K562 (cell line): Measurements from ENCODE around the gene PPIL6. TPM values are rescaled to one million over a fixed set of nuclear protein-coding genes. Genes with fewer than 3 reads are reported as not detected.
A peak's percentile ranks its signal among the peaks of the same experiment; 100 is the strongest.

Experiments
- ATAC-seq: fragments of 200-7000 bp; cut with Tn5 transposase; 3 replicates; pipeline ENCODE4 v1.9.1; 2020; ENCODE audit warnings: moderate library complexity
- BruUV-seq: library from RNA; stranded (reverse); fragments of 400-500 nt; replicated peaks from 2 replicates; lab custom pipeline; 2021; lab: Mats Ljungman, UMichigan
- CTCF ChIA-PET: fragments of 300-600 bp; formaldehyde crosslinking; extraction: SDS; loops from one replicate; lab custom pipeline; 2021; ENCODE audit warnings: low intra/inter-chr PET ratio; lab: Yijun Ruan, JAX
- POLR2A ChIA-PET: fragments of 300-600, 350-650 bp; sonication (Branson Sonifier 250); formaldehyde crosslinking; extraction: SDS; loops from one replicate; lab custom pipeline; 2021; ENCODE audit warnings: antibody characterized with exemption, inconsistent platforms; lab: Yijun Ruan, JAX
- DNase-seq, 4 experiments: peaks; one replicate each; pipeline versions ENCODE4 v3.0.0 to v3.0.0-alpha.2; 2011 to 2018; ENCODE audit warnings: low spot score in 3 of 4, mixed read lengths in 3 of 4; ENCODE audit errors: extremely low read depth in 1 of 4
- FAIRE-seq: peaks from 2 replicates; lab custom pipeline; 2011; peaks lifted over from hg19 to GRCh38; lab: Jason Lieb, UNC
- H2AFZ ChIP-seq: 2 replicates; pipeline ENCODE4 v1.6.0; 2011; ENCODE audit warnings: low read depth, low read length, control low read depth, inconsistent platforms
- H3K27ac ChIP-seq: fragments of 200-600 bp; 3 replicates; pipeline ENCODE4 v1.8.0; 2011; ENCODE audit warnings: low read depth, mild to moderate bottlenecking, control low read depth, inconsistent platforms, low read length, moderate library complexity, mixed read lengths; ENCODE audit errors: extremely low read depth
- H3K27me3 ChIP-seq, 2 experiments: fragments of 300-600 bp in 1 of 2; 2 replicates in 1 of 2; 3 replicates in 1 of 2; pipeline versions ENCODE4 v1.6.0 to v1.8.0; 2011; ENCODE audit warnings: inconsistent platforms in 2 of 2, low read length in 2 of 2, mild to moderate bottlenecking in 1 of 2, mixed read lengths in 1 of 2, moderate library complexity in 1 of 2; ENCODE audit not compliant: control insufficient read depth in 2 of 2, insufficient read depth in 2 of 2
- H3K36me3 ChIP-seq: fragments of 300-600 bp; 3 replicates; pipeline ENCODE4 v1.8.0; 2011; ENCODE audit warnings: mild to moderate bottlenecking, low read length, inconsistent platforms; ENCODE audit not compliant: control insufficient read depth, insufficient read depth
- H3K4me1 ChIP-seq, 2 experiments: fragments of 200-600 bp in 1 of 2; replicated peaks in 1 of 2; 2 replicates in 1 of 2; 3 replicates in 1 of 2; pipeline versions ENCODE4 v1.5.1 to v1.8.0; 2011; ENCODE audit warnings: inconsistent platforms in 2 of 2, low read length in 2 of 2, mild to moderate bottlenecking in 1 of 2, mixed read lengths in 1 of 2, moderate library complexity in 1 of 2; ENCODE audit not compliant: control insufficient read depth in 2 of 2, insufficient read depth in 2 of 2
- H3K4me2 ChIP-seq: 2 replicates; pipeline ENCODE4 v1.6.1; 2011; ENCODE audit warnings: low read length, control low read depth, inconsistent platforms, mixed read lengths; ENCODE audit not compliant: insufficient read depth
- H3K4me3 ChIP-seq: fragments of 200-600 bp; sonication (generic), shearing (Covaris generic); 2 replicates; pipeline ENCODE4 v1.5.1; 2016; ENCODE audit warnings: control low read depth, inconsistent platforms
- H3K79me2 ChIP-seq: fragments of 200-600 bp; 3 replicates; pipeline ENCODE4 v1.8.0; 2011; ENCODE audit warnings: low read length, inconsistent platforms; ENCODE audit not compliant: control insufficient read depth, insufficient read depth
- H3K9ac ChIP-seq, 2 experiments: 2 replicates each; pipeline versions ENCODE4 v1.6.0 to v1.6.1; 2011; ENCODE audit warnings: low read depth in 2 of 2, low read length in 2 of 2, control low read depth in 1 of 2, inconsistent platforms in 1 of 2, mild to moderate bottlenecking in 1 of 2, mixed read lengths in 1 of 2; ENCODE audit not compliant: insufficient read depth in 1 of 2
- H3K9me1 ChIP-seq: one replicate; pipeline ENCODE4 v1.6.0; 2011; ENCODE audit warnings: inconsistent platforms, mild to moderate bottlenecking, low read length, moderate library complexity; ENCODE audit not compliant: control insufficient read depth, insufficient read depth
- H3K9me3 ChIP-seq: replicated peaks from 2 replicates; pipeline ENCODE4 v1.5.1; 2011; ENCODE audit warnings: low read depth, low read length, inconsistent platforms; ENCODE audit not compliant: control insufficient read depth, insufficient read depth
- H4K20me1 ChIP-seq: replicated peaks from 2 replicates; pipeline ENCODE4 v1.6.1; 2011; ENCODE audit warnings: low read length, inconsistent platforms, mixed read lengths; ENCODE audit not compliant: control insufficient read depth, insufficient read depth
- MEF2A ChIP-seq: IDR thresholded peaks from 2 replicates; pipeline ENCODE4 v1.6.1; 2011; ENCODE audit warnings: low read depth, mild to moderate bottlenecking, low read length, moderate library complexity; ENCODE audit not compliant: control insufficient read depth
- PBX2 ChIP-seq, 2 experiments: IDR thresholded peaks in 1 of 2; conservative IDR thresholded peaks in 1 of 2; 2 replicates each; pipeline ENCODE4 v1.6.1; 2016; ENCODE audit warnings: low read depth in 2 of 2, mild to moderate bottlenecking in 1 of 2, missing compliant biosample characterization in 1 of 2, missing genetic modification characterization in 1 of 2, moderate library complexity in 1 of 2
- ZNF140 ChIP-seq: fragments of 250-450 bp; sonication (Bioruptor Pico); IDR thresholded peaks from 2 replicates; pipeline ENCODE4 v1.8.0; 2021; ENCODE audit warnings: moderate library complexity, mild to moderate bottlenecking, inconsistent platforms
- ZNF407 ChIP-seq: fragments of 450-650 bp; IDR thresholded peaks from 2 replicates; pipeline ENCODE4 v1.6.1; 2016; ENCODE audit warnings: low read depth
- ZNF449 ChIP-seq: fragments of 250-450 bp; sonication (Bioruptor Pico); IDR thresholded peaks from 2 replicates; pipeline ENCODE4 v1.8.0; 2022; ENCODE audit warnings: moderate library complexity, mild to moderate bottlenecking, inconsistent platforms
- ZNF79 ChIP-seq: fragments of 250-450 bp; sonication (Bioruptor Pico); IDR thresholded peaks from 2 replicates; pipeline ENCODE4 v1.4.0; 2020; ENCODE audit warnings: low read depth, mild to moderate bottlenecking, moderate library complexity
- WGBS: fragments of 100-300 bp; shearing (Covaris generic); methylation state at CpG from one replicate; pipeline ENCODE4 v1.1.6; 2016; ENCODE audit warnings: low coverage, mixed read lengths; ENCODE audit not compliant: insufficient coverage; ENCODE audit errors: missing lambda C conversion rate; 5-methylcytosine and 5-hydroxymethylcytosine counted together
- in situ Hi-C: fragments of 300-500 bp; cut with MboI; formaldehyde crosslinking; loops from 4 replicates; pipeline ENCODE4 v1.15.0; 2018; ENCODE audit warnings: inconsistent platforms, mixed read lengths
- intact Hi-C: fragments of 100-400 bp; cut with micrococcal nuclease; formaldehyde crosslinking; loops from 2 replicates; pipeline ENCODE4 v1.14.2; 2022
- polyA plus RNA-seq, 8 experiments: library from polyadenylated mRNA; depleted of rRNA in 4 of 8; stranded (reverse) in 5 of 8; unstranded in 3 of 8; fragments of >200 nt; fragmentation: Nextera tagmentation in 2 of 8; fragmentation: Illumina TruSeq in 1 of 8; extraction: Ambion mirVana in 2 of 8; extraction: Trizol in 1 of 8; gene quantifications; 2 replicates each; pipeline versions ENCODE4 v1.2.1 to v1.2.3, GENCODE V29; 2011 to 2014; ENCODE audit warnings: inconsistent platforms in 1 of 8, missing spikeins in 1 of 8
- total RNA-seq, 7 experiments: library from RNA; depleted of rRNA in 6 of 7; stranded (reverse); fragments of >200 nt in 6 of 7; fragmentation: Illumina TruSeq in 2 of 7; extraction: Trizol in 2 of 7; gene quantifications; 2 replicates each; pipeline versions ENCODE4 v1.2.1 to v1.2.3, GENCODE V29; 2011 to 2021; ENCODE audit warnings: low replicate concordance in 1 of 7

Gene PPIL6
- total and polyA plus RNA-seq, 9 of the 15 experiments (the other 6 are each of a cell fraction or from before 2014, with no cell fraction given), result 0.03 to 0.98 (median 0.41) TPM; not detected in 1

GRCh38 chr6:109381747-109382575, 58.5 kb downstream of the PPIL6 start, which contains the start of gene CD164:
CD164 (minus strand) TSS chr6:109382467; CDS start chr6:109382378, 89 bp downstream.
- H3K4me3 ChIP-seq, result peak within 1 kb of the TSS; percentile 83
- CTCF ChIA-PET, result interaction anchor here (3.2 kb wide), 1 partner anchor 194 kb away, joined by 21 read pairs; no protein-coding TSS in a partner anchor
- H3K9me1 ChIP-seq, result no peaks in the 10 kb centered on the region
- H3K9me3 ChIP-seq, result no peaks in the 10 kb centered on the region
- peaks cover 57% of the 10 kb centered on the region for H3K79me2 ChIP-seq
- in situ Hi-C loops, result loop anchor here (5.0 kb wide), 1 partner anchor 200 kb away; no protein-coding TSS in a partner anchor
- H3K36me3 ChIP-seq, result peaks cover 42% of the 10 kb centered on the region
- ATAC-seq, result peak; percentile 82
- H3K9ac ChIP-seq, result peak within 1 kb of the TSS; percentile 96 to 98
- no TSS peak for BruUV-seq
- intact Hi-C loops, result loop anchor here (2.0 to 10.0 kb wide), 4 partner anchors 59 to 837 kb away; partner anchors contain the start of genes CEP57L1, PPIL6, SESN1 and SMPD2
- peak within 1 kb of the TSS; percentile 98 for H3K4me2 ChIP-seq
- H2AFZ ChIP-seq, result peak within 1 kb of the TSS; percentile 99
- POLR2A ChIA-PET, result interaction anchor here (0.6 to 3.0 kb wide), 23 partner anchors 8 to 765 kb away, joined by 3 to 13 read pairs (median 5); partner anchors contain the start of genes CEP57L1, PPIL6, SESN1 and SMPD2
- no peaks in the 10 kb centered on the region for H3K27me3 ChIP-seq
- peaks cover 19% of the 10 kb centered on the region; the same call in 1 of the 2 replicates for H4K20me1 ChIP-seq
- 0% methylated on average over 26 of the region's 93 CpGs for WGBS
- peak; percentile 92 to 98 (median 94) for DNase-seq
- peaks cover 4 to 26% of the 10 kb centered on the region in 2 experiments; a peak in 4 of 5 replicates for H3K4me1 ChIP-seq
- FAIRE-seq, result no peak
- peak within 1 kb of the TSS; percentile 99 for H3K27ac ChIP-seq
- TF ChIP-seq MEF2A, result no peak
- TF ChIP-seq PBX2 (CRISPR knock-in tag; IDR thresholded peaks at IDR 0.05; ENCODE audit: low read depth), result no peak
- no peak for TF ChIP-seq PBX2 (tag; conservative IDR thresholded peaks at IDR 0.05; ENCODE audit: low read depth)
- no peak for TF ChIP-seq ZNF407
- TF ChIP-seq ZNF79, result no peak
- no peak for TF ChIP-seq ZNF449 (CRISPR knock-in tag)
- TF ChIP-seq ZNF140, result no peak
